Esophagus squamous epithelium (tissue), 5 donors: ENCODE measurements around the gene BOD1. TPM values are rescaled to one million over a fixed set of nuclear protein-coding genes. Genes with fewer than 3 reads are reported as not detected.

ENCODE experiments used
- DNase-seq: peaks from one replicate; lab custom pipeline; 2025; lab: John Stamatoyannopoulos, UW
- H3K27ac ChIP-seq, 4 donors: fragments of 200-600 bp; sonication (generic); one replicate each; pipeline ENCODE4 v1.5.1; 2016 to 2019; ENCODE audit warnings: mild to moderate bottlenecking in 1 of 4
- H3K27me3 ChIP-seq, 4 donors: fragments of 200-600 bp; sonication (generic); 1 replicate in 3 of 4; 2 replicates in 1 of 4; pipeline versions ENCODE4 v1.5.1 to v1.6.0; 2017 to 2021; ENCODE audit warnings: antibody characterized with exemption in 1 of 4
- H3K36me3 ChIP-seq, 3 donors: fragments of 200-600 bp; sonication (generic); one replicate each; pipeline ENCODE4 v1.5.1; 2016 to 2019
- H3K4me1 ChIP-seq, 3 donors: fragments of 200-600 bp; sonication (generic); one replicate each; pipeline ENCODE4 v1.5.1; 2017 to 2019
- H3K4me3 ChIP-seq, 4 donors: fragments of 200-600 bp; sonication (generic); 1 replicate in 3 of 4; 2 replicates in 1 of 4; pipeline ENCODE4 v1.5.1; 2016 to 2019; ENCODE audit warnings: mild to moderate bottlenecking in 2 of 4, moderate library complexity in 1 of 4
- H3K9me3 ChIP-seq, 3 donors: fragments of 200-600 bp; sonication (generic); one replicate each; pipeline ENCODE4 v1.5.1; 2016 to 2019
- POLR2A ChIP-seq, 4 donors: fragments of 450-650 bp; IDR thresholded peaks; one replicate each; pipeline ENCODE4 v1.6.1; 2017; ENCODE audit warnings: antibody characterized with exemption in 4 of 4, mild to moderate bottlenecking in 4 of 4, moderate library complexity in 3 of 4
- WGBS, 2 donors: methylation state at CpG; one replicate each; pipeline ENCODE4 v1.1.5; 2018; 5-methylcytosine and 5-hydroxymethylcytosine counted together
- intact Hi-C: fragments of 100-400 bp; cut with DNase I; formaldehyde crosslinking; loops from one replicate; pipeline ENCODE4 v1.15.0; 2022
- total RNA-seq, 4 donors: library from RNA; depleted of rRNA; stranded (reverse); fragments of >200 nt; gene quantifications; one replicate each; pipeline ENCODE4 v1.1.0, GENCODE V29; 2016
- TF ChIP-seq, protein P1 (sequence below), 6 experiments: fragments of 450-650 bp in 4 of 6; fragments of 200-600 bp in 2 of 6; sonication (generic) in 2 of 6; IDR thresholded peaks; one replicate each; pipeline ENCODE4 v1.5.1; 2016 to 2019; ENCODE audit warnings: antibody characterized with exemption in 6 of 6, mild to moderate bottlenecking in 4 of 6, moderate library complexity in 4 of 6
- donor health status: DM: yes; HTN: yes; CAD: no.

The BOD1 gene
- total RNA-seq, 4 donors from 2014 or later = 13.8 to 43.1 (median 20.2) TPM

GRCh38 chr5:173642191-173642816 is 25.9 kb upstream of the BOD1 start:
- no peak for DNase-seq
- Histone ChIP-seq H3K9me3 (no peaks in the 10 kb centered on the region), H3K4me1 (no peaks in the 10 kb centered on the region), H3K27me3 (peaks cover 0 to 33% (median 0%) of the 10 kb centered on the region in 4 donors), H3K4me3 (no peak overlapping the region), H3K27ac (no peak overlapping the region), H3K36me3 (no peaks in the 10 kb centered on the region)
- WGBS, 2 donors = 68 to 80% methylated on average over 8 of the region's 9 CpGs
- intact Hi-C loops = no loop called here
- TF ChIP-seq, protein P1, sequence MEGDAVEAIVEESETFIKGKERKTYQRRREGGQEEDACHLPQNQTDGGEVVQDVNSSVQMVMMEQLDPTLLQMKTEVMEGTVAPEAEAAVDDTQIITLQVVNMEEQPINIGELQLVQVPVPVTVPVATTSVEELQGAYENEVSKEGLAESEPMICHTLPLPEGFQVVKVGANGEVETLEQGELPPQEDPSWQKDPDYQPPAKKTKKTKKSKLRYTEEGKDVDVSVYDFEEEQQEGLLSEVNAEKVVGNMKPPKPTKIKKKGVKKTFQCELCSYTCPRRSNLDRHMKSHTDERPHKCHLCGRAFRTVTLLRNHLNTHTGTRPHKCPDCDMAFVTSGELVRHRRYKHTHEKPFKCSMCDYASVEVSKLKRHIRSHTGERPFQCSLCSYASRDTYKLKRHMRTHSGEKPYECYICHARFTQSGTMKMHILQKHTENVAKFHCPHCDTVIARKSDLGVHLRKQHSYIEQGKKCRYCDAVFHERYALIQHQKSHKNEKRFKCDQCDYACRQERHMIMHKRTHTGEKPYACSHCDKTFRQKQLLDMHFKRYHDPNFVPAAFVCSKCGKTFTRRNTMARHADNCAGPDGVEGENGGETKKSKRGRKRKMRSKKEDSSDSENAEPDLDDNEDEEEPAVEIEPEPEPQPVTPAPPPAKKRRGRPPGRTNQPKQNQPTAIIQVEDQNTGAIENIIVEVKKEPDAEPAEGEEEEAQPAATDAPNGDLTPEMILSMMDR (IDR thresholded peaks at IDR 0.05) = no peak
- TF ChIP-seq POLR2A (IDR thresholded peaks at IDR 0.05) = no peak

GRCh38 chr5:173640156-173640804 is 23.8 kb upstream of the BOD1 start:
- TF ChIP-seq, protein P1 (IDR thresholded peaks at IDR 0.05) = no peak
- TF ChIP-seq POLR2A (IDR thresholded peaks at IDR 0.05) = no peak
- peaks cover 0 to 15% (median 0%) of the 10 kb centered on the region in 4 donors for H3K27me3 ChIP-seq
- H3K36me3 ChIP-seq = no peaks in the 10 kb centered on the region
- H3K9me3 ChIP-seq = no peaks in the 10 kb centered on the region
- H3K4me1 ChIP-seq = no peaks in the 10 kb centered on the region
- intact Hi-C loops = no loop called here
- H3K27ac ChIP-seq = no peak overlapping the region
- 37 to 47% methylated on average over 4 of the region's 4 CpGs for WGBS, 2 donors
- no peak overlapping the region for H3K4me3 ChIP-seq
- DNase-seq = no peak

GRCh38 chr5:173638126-173639040 is 21.9 kb upstream of the BOD1 start:
- H3K4me1 ChIP-seq = peaks cover 0 to 5% (median 0%) of the 10 kb centered on the region in 3 donors
- no peaks in the 10 kb centered on the region for H3K36me3 ChIP-seq
- no peaks in the 10 kb centered on the region for H3K9me3 ChIP-seq
- no peak overlapping the region for H3K4me3 ChIP-seq
- no peak for DNase-seq
- no peaks in the 10 kb centered on the region for H3K27me3 ChIP-seq
- TF ChIP-seq, protein P1 (IDR thresholded peaks at IDR 0.05) = no peak
- TF ChIP-seq POLR2A (IDR thresholded peaks at IDR 0.05) = no peak
- 59 to 69% methylated on average over 10 of the region's 10 CpGs for WGBS, 2 donors
- intact Hi-C loops = no loop called here
- H3K27ac ChIP-seq = no peak overlapping the region

GRCh38 chr5:173637340-173637739 is 20.9 kb upstream of the BOD1 start:
- Histone ChIP-seq H3K9me3 (no peaks in the 10 kb centered on the region), H3K27ac (no peak overlapping the region), H3K36me3 (no peaks in the 10 kb centered on the region), H3K27me3 (no peaks in the 10 kb centered on the region), H3K4me3 (no peak overlapping the region), H3K4me1 (peaks cover 0 to 8% (median 0%) of the 10 kb centered on the region in 3 donors)
- WGBS, 2 donors = 64 to 79% methylated on average over 7 of the region's 7 CpGs
- no peak for TF ChIP-seq POLR2A (IDR thresholded peaks at IDR 0.05)
- TF ChIP-seq, protein P1 (IDR thresholded peaks at IDR 0.05) = no peak
- intact Hi-C loops = no loop called here
- DNase-seq = no peak
